HL-60/S4 treated with retinoic acid at 250 ng/mL for 4 days and 3 days (cell line): ENCODE data around the gene MICU1.
"Not testable (repeated sequence)": the region's sequence is repeated elsewhere in the genome, so short reads cannot be mapped to it uniquely, and the experiment has no call there.

Experiments used
- in situ Hi-C: fragments of 300-500 bp; cut with MboI; formaldehyde crosslinking; loops from 2 replicates; pipeline ENCODE4 v1.7.0; 2022; ENCODE audit warnings: low sequenced_read_pairs

Gene MICU1

DNA sequence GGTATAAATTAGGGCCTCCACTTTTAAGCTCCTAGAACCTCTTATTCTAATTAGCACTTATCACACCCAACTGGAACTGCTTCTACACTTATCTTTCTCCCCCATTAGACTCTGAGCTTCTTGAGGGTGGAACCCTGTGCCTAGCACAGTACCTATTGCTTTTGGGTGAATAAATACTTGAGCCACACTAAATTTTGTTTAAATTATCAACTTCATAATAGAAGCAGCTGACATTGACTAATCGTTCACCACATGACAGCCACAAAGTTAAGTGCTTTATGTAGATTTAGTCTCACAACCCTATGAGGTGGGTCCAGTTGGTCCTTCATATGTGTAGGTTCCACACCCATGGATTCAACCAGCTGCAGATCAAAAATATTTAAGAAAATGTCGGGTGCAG, 235.1 kb downstream of the MICU1 start:
- in situ Hi-C loops = no loop called here

DNA sequence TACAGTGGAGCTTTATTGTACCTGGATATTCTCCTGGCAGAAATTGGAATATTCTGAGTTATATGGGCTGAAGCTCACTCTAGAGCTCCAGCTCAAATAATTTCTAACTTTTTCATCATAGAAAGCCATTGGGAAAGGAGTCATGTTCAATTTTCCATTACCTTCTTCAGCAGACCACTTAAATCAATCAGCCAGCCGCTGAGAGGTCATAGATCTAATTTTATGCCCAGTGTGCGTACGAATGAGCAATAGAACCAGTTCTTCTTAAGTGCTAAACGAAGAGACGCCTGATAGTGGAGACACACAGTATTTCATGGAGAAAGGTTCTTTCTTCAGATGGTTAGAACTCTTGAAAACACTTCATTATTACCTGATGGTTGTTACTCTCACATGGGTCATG, 236.2 kb downstream of the MICU1 start:
- in situ Hi-C loops = no loop called here

GRCh38 chr10:72389014-72389413, 236.9 kb downstream of the MICU1 start:
- in situ Hi-C loops = no loop called here

GRCh38 chr10:72388062-72388461, 237.8 kb downstream of the MICU1 start:
- in situ Hi-C loops = no loop called here

- in situ Hi-C loops = no loop called here
These were observed 238.8 kb downstream of the MICU1 start for GRCh38 chr10:72386916-72387586.

- in situ Hi-C loops = no loop called here
These were observed 240.2 kb downstream of the MICU1 start for GRCh38 chr10:72385724-72386123.

DNA sequence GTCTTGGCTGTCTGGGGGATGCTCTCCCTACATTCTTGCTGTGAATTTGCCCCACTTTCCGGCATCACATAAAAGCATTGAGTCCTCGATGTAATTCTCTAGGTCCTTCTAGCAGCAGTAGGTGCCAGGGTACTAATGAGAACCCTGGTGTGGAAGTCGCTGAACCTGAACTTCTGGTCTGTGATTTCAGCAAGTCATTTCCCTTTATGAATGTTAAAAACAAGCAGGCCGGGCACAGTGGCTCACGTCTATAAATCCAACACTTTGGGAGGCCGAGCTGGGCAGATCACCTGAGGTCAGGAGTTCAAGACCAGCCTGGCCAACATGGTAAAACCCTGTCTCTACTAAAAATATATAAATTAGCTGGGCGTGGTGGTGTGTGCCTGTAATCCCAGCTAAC, 240.9 kb downstream of the MICU1 start:
- in situ Hi-C loops = not testable (repeated sequence)

GRCh38 chr10:72379776-72380175, 246.1 kb downstream of the MICU1 start:
- in situ Hi-C loops = no loop called here

- in situ Hi-C loops = no loop called here
These were observed 246.8 kb downstream of the MICU1 start for GRCh38 chr10:72379062-72379461.

GRCh38 chr10:72375585-72375984, 250.3 kb downstream of the MICU1 start:
- in situ Hi-C loops = no loop called here

- in situ Hi-C loops = no loop called here
These were observed 250.7 kb downstream of the MICU1 start for GRCh38 chr10:72375173-72375572.

- in situ Hi-C loops = loop anchor here (25.0 kb wide), 1 partner anchor 692 kb away; no protein-coding TSS in a partner anchor
These were observed 255.6 kb downstream of the MICU1 start for GRCh38 chr10:72370201-72370722.

- in situ Hi-C loops = loop anchor here (10.0 to 25.0 kb wide), 2 partner anchors 457 to 695 kb away; no protein-coding TSS in a partner anchor
These were observed 258.4 kb downstream of the MICU1 start for GRCh38 chr10:72367301-72367960.

GRCh38 chr10:72365106-72365895, 260.6 kb downstream of the MICU1 start:
- in situ Hi-C loops = loop anchor here (10.0 to 25.0 kb wide), 2 partner anchors 460 to 697 kb away; no protein-coding TSS in a partner anchor

- in situ Hi-C loops = loop anchor here (10.0 to 25.0 kb wide), 2 partner anchors 460 to 698 kb away; no protein-coding TSS in a partner anchor
These were observed 261.6 kb downstream of the MICU1 start for GRCh38 chr10:72364239-72364777.

GRCh38 chr10:72356987-72357386, 268.9 kb downstream of the MICU1 start:
- in situ Hi-C loops = loop anchor here (25.0 kb wide), 1 partner anchor 705 kb away; no protein-coding TSS in a partner anchor

- in situ Hi-C loops = loop anchor here (25.0 kb wide), 1 partner anchor 706 kb away; no protein-coding TSS in a partner anchor
These were observed 269.8 kb downstream of the MICU1 start for GRCh38 chr10:72356115-72356514.

- in situ Hi-C loops = loop anchor here (25.0 kb wide), 1 partner anchor 707 kb away; no protein-coding TSS in a partner anchor
These were observed 270.7 kb downstream of the MICU1 start for GRCh38 chr10:72355214-72355555.

DNA sequence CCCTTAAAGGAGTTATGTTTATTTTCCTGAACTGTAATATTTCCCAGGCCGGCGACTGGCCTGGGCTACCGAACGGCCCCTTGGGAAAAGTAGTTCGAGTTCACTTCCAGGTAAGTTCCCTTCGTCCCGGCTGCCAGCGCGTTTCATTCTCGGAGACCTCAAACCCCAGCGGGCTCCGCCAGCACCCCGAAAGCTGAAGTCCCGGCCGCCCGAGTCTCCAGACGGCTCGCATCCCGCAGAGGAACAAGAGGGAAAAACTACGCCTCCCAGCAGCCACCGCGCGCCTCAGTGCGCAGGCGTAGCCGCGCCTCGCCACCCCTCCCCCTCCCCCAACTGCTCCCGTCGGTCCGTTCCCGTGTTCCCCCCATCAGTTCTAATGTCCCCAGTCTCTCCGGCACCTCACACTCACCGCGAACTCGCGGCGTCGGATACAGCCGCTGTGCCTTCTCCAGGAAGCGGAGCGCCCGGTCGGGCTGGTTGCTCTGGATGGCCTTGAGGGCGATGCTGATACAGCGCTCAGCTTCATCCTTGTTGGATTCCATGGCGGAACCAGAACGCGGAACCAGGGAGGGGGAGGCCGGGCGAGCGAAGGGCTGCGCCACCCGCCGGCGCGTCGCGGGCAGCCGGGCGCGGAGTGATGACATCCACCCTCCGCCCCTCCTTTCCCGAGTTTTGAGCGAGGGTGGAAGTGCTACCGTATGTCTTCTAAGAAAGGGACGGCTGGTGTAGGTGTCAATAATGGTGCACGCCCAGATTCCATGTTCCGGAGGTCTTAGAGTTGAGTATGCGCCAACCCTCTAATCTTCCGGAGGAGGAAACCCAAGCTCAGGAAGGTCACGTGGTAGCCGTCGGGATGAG, 271.3 kb downstream of the MICU1 start, which contains the start of gene DNAJB12:
TSS of gene DNAJB12 (minus strand) at position 564 of the 858 bp plus-strand sequence. CDS start at position 542, 22 bp downstream.
- in situ Hi-C loops = loop anchor here (25.0 kb wide), 1 partner anchor 708 kb away; no protein-coding TSS in a partner anchor

DNA sequence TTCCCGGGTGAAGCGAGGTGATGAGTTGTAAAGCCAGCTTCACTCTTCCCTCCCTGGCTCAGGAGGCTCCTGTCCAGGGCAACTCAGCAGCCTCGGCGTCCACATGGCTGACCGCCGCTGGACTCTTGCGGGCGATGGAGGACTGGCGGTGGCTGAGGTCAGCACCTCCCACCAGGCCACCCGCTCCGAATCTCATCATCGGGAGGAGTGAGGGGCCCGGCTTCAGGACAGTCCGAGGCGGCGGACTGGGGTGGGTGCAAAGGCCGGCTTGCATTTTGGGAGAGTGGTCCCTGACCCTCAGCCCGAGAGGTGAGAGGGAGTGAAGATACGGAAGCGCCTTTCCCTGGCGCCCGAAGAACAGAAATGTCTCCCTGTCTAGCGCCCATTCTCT, 271.9 kb downstream of the MICU1 start:
- in situ Hi-C loops = loop anchor here (25.0 kb wide), 1 partner anchor 708 kb away; no protein-coding TSS in a partner anchor
